Mucosa of descending colon (tissue), 3 donors: ENCODE data around the gene MCOLN1. TPM values are rescaled to one million over a fixed set of nuclear protein-coding genes. Genes with fewer than 3 reads are reported as not detected.

Source experiments
- ATAC-seq: fragments of 200-7000 bp; cut with Tn5 transposase; one replicate; pipeline ENCODE4 v1.9.1; 2020; ENCODE audit warnings: mild to moderate bottlenecking, moderate library complexity
- DNase-seq, 3 donors: peaks; one replicate each; pipeline ENCODE4 v3.0.0-alpha.2; 2020
- H3K36me3 ChIP-seq: fragments of 200-600 bp; one replicate; pipeline ENCODE4 v1.8.0; 2021; ENCODE audit warnings: low read depth, mild to moderate bottlenecking
- H3K4me1 ChIP-seq: fragments of 200-600 bp; one replicate; pipeline ENCODE4 v1.8.0; 2021; ENCODE audit warnings: low read depth, mild to moderate bottlenecking
- H3K4me3 ChIP-seq: fragments of 200-600 bp; one replicate; pipeline ENCODE4 v1.8.0; 2021; ENCODE audit warnings: mild to moderate bottlenecking
- H3K9me3 ChIP-seq: fragments of 200-600 bp; one replicate; pipeline ENCODE4 v1.8.0; 2021; ENCODE audit warnings: mild to moderate bottlenecking
- intact Hi-C, 2 donors: fragments of 100-400 bp; cut with DNase I in 1 of 2; cut with micrococcal nuclease in 1 of 2; formaldehyde crosslinking; loops; one replicate each; pipeline versions ENCODE4 v1.11.0 to v1.11.1; 2022; cut with DNase I, micrococcal nuclease
- total RNA-seq, 3 donors: library from RNA; stranded (reverse); fragmentation: NEBNext Ultra II Directional in 2 of 3; extraction: Animal tissue kit (Norgen Biotek cat#: 25700) in 2 of 3; gene quantifications; one replicate each; pipeline versions ENCODE4 v1.2.1 to v1.2.4, GENCODE V29; 2021 to 2023
- TF ChIP-seq, protein P1 (sequence below): fragments of 200-600 bp; IDR thresholded peaks from one replicate; pipeline ENCODE4 v1.8.0; 2022; ENCODE audit warnings: antibody characterized with exemption, mild to moderate bottlenecking
- donor health status: DM: no; HTN: no; CAD: no; lungs with moderate emphysema.
- donor health status: DM: no; HTN: no; CAD: no.
- donor health status: DM: no; HTN: yes; CAD: no.

The MCOLN1 gene
- total RNA-seq, 3 donors from 2014 or later = 29.5 to 40.1 (median 31.7) TPM

DNA sequence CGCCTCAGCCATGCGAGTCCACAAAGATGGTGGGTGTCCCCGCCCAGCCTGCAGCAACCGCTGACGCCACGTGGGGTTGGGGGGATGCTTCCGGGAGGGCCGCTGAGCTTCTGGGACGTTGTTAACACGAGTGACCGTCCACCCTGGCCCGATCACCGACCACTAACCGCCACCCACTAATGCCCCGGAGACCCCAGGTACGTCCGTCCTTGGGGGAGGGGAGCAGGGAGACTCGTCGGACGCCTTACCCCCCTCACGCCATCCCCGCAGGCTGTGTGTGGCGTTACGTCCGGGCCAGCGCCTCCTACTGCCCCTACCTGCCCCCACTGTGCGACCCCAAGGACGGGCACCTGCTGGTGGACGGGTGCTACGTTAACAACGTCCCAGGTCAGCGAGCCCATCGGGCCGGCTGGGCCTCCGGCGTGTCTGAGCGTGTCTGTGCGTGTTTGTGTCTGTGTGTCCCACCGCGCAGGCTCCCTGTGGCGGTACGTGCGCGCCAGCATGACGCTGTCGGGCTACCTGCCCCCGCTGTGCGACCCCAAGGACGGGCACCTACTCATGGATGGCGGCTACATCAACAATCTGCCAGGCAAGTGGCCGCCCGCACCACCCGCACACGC is 34.4 kb downstream of the MCOLN1 start:
- intact Hi-C loops = no loop called here
- ATAC-seq (no peak), DNase-seq (no peak)
- H3K4me1 ChIP-seq = no peaks in the 10 kb centered on the region
- no peaks in the 10 kb centered on the region for H3K36me3 ChIP-seq
- H3K9me3 ChIP-seq = no peaks in the 10 kb centered on the region
- no peak overlapping the region for H3K4me3 ChIP-seq
- TF ChIP-seq, protein P1, sequence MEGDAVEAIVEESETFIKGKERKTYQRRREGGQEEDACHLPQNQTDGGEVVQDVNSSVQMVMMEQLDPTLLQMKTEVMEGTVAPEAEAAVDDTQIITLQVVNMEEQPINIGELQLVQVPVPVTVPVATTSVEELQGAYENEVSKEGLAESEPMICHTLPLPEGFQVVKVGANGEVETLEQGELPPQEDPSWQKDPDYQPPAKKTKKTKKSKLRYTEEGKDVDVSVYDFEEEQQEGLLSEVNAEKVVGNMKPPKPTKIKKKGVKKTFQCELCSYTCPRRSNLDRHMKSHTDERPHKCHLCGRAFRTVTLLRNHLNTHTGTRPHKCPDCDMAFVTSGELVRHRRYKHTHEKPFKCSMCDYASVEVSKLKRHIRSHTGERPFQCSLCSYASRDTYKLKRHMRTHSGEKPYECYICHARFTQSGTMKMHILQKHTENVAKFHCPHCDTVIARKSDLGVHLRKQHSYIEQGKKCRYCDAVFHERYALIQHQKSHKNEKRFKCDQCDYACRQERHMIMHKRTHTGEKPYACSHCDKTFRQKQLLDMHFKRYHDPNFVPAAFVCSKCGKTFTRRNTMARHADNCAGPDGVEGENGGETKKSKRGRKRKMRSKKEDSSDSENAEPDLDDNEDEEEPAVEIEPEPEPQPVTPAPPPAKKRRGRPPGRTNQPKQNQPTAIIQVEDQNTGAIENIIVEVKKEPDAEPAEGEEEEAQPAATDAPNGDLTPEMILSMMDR = no peak

DNA sequence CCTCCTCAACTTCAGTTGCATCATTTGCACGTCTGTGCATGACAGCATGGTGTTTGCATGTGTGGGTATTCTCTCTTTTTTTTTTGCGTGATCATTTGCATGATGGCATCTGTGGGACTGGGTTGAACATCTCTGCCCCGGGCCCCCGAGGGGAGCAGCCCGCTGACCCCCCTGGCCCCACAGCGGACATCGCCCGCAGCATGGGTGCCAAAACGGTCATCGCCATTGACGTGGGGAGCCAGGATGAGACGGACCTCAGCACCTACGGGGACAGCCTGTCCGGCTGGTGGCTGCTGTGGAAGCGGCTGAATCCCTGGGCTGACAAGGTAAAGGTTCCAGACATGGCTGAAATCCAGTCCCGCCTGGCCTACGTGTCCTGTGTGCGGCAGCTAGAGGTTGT is 36.2 kb downstream of the MCOLN1 start:
- Histone ChIP-seq H3K4me1 (no peaks in the 10 kb centered on the region), H3K36me3 (no peaks in the 10 kb centered on the region), H3K4me3 (no peak overlapping the region), H3K9me3 (no peaks in the 10 kb centered on the region)
- intact Hi-C loops = no loop called here
- ATAC-seq (no peak), DNase-seq (no peak)
- TF ChIP-seq, protein P1 = no peak

DNA sequence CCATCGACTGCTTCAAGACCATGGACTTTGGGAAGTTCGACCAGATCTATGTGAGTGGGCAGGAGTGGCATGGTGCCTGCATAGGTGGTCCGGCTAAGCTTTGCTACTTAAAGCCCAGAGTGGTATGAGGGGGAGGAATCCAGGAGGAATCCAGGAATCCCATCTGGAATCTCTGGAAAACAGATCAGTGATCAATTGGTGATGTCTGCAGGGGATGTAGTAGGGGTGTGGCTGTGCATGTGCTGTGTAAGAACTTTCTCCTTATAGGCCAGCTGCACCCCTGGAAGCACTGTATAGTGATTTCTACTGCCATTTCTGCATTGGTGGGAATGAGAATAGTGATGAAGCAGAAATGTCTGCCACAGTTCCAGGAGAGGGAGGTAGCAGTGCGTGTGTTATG is 36.7 kb downstream of the MCOLN1 start:
- TF ChIP-seq, protein P1 = no peak
- ATAC-seq (no peak), DNase-seq (no peak)
- Histone ChIP-seq H3K9me3 (no peaks in the 10 kb centered on the region), H3K36me3 (no peaks in the 10 kb centered on the region), H3K4me3 (no peak overlapping the region), H3K4me1 (no peaks in the 10 kb centered on the region)
- intact Hi-C loops = no loop called here

DNA sequence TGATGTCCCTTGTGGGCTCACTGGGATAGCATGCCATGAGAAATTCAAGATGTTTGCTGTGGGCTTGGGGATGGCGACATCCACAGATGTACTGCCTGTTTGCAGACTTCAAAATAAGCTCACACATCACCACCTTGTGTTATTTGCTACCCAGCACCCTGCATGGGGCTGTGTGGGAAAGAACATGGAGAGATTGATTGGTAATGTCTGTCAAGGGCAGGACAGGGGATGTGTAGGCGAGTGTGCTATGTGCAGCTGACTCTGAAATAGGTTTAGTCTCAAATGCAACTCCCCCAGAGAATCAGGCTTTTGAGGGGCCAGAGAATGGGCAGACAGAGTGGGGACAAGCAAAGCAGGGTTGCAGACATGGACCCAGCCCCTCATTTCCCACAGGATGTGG is 37.8 kb downstream of the MCOLN1 start:
- intact Hi-C loops = no loop called here
- DNase-seq (no peak), ATAC-seq (no peak)
- no peaks in the 10 kb centered on the region for H3K9me3 ChIP-seq
- no peak overlapping the region for H3K4me3 ChIP-seq
- no peaks in the 10 kb centered on the region for H3K4me1 ChIP-seq
- TF ChIP-seq, protein P1 = no peak
- H3K36me3 ChIP-seq = no peaks in the 10 kb centered on the region

DNA sequence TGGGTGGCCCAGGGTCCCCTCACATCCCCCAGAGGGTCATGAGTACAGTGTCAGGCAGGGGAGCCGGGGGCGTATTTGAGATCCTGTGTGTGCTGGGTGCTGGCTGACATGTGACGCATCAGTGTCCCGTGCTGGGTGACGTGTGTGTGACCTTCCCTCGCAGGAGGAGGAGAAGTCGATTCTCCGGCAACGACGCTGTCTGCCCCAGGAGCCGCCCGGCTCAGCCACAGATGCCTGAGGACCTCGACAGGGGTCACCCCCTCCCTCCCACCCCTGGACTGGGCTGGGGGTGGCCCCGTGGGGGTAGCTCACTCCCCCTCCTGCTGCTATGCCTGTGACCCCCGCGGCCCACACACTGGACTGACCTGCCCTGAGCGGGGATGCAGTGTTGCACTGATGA is 38.9 kb downstream of the MCOLN1 start:
- Histone ChIP-seq H3K4me1 (no peaks in the 10 kb centered on the region), H3K9me3 (no peaks in the 10 kb centered on the region), H3K4me3 (no peak overlapping the region), H3K36me3 (no peaks in the 10 kb centered on the region)
- intact Hi-C loops = no loop called here
- DNase-seq (no peak), ATAC-seq (no peak)
- TF ChIP-seq, protein P1 = no peak
